DMS 273 (cell line): ENCODE data around the gene ZNF410.
A peak's percentile ranks its signal among the peaks of the same experiment; 100 is the strongest.
"Not testable (repeated sequence)": the region's sequence is repeated elsewhere in the genome, so short reads cannot be mapped to it uniquely, and the experiment has no call there.

Experiments
- DNase-seq: peaks from one replicate; lab custom pipeline; 2025; ENCODE audit not compliant: unreplicated experiment; lab: John Stamatoyannopoulos, UW

Gene ZNF410

GRCh38 chr14:73884438-73885190 lies 2.0 kb upstream of the ZNF410 start:
- DNase-seq = no peak

- no peak for DNase-seq
Observed at GRCh38 chr14:73887318-73887616, 608 bp downstream of the ZNF410 start.

DNA sequence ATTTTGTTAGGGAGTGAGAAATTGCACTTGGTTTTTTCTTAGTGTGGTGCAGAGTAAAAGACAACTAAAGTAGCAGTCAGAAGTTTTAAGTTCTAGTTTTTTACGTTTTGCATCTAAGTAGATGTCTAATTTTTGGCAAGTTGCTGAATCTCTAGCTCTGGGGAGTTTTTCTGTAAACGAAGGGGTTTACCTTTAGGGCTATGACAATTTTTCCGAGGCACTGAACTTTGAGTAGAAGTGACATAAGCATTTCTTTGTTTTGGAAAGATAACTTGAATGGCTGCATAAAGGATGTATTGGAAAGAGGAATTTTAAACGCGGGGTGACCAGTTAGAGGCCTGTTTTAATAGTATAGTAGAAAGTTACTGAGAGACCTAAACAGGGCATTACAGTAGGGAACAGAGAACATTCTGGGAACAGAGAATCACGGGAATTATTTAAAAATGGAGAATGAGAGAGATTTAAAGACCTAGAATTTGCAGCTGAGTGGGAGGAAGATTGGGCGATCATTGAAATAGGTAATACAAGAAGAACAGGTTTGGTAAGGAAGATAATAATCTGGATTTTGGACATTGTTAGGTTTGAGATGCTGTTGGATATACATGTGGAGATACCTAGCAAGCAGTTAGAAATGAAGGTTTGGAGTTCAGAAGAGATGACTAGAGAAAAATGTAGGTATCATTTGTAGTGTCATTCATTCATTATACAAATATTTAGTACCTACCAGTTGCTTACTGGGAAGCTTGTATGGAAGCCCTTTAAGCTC lies 1.2 kb downstream of the ZNF410 start:
- DNase-seq = peak; percentile 28

DNA sequence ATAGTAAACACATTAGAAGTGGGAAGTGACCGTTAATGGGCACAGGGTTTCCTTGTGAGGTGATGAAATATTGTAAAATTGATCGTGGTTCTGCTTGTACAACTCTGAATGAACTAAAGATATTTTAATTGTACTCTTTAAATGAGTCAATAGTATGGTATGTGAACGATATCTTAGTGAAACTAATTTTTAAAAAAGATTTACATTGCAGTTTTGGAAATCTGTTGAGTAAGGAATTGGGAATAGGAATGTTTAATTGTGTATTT lies 1.7 kb downstream of the ZNF410 start:
- no peak for DNase-seq

- no peak for DNase-seq
Observed at GRCh38 chr14:73888971-73889370, 2.3 kb downstream of the ZNF410 start.

GRCh38 chr14:73889376-73889775 lies 2.7 kb downstream of the ZNF410 start:
- no peak for DNase-seq

DNA sequence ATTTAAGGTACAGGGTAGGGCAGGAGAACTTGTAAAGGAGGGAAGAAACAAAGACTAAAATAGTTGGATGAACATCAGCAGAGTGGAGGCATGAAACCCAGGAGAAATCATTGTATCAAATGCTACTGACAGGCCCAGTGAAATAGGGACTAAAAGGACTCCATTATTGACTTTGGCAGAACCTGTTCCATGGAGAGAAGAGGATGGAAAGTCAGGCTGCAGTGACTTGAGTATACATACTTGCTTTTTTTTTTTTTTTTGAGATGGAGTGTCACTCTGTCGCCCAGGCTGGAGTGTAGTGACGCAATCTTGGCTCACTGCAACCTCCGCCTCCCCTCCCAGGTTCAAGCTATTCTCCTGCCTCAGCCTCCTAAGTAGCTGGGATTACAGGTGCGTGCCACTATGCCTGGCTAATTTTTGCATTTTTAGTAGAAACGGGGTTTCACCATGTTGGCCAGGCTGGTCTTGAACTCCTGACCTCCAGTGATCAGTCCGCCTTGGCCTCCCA lies 7.6 kb downstream of the ZNF410 start:
- not testable (repeated sequence) for DNase-seq

DNA sequence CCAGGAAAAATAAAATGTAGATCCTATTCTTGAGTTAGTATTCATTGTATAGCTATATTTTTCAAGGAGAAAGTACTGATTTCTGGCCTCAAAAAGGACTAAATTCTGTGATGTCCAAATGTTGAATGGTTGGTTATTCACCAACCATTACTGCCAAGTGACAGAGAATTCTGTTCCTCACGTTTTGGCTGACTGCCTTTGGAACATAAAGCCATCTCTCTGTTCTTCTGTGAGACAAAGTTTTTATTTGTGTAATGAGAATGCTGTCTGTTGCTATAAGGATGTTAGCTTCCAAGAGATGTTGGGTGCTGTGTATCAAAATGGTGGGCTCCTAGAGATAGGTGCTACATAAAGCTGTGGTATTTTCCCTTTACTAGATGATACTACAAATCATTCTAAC lies 9.3 kb downstream of the ZNF410 start:
- no peak for DNase-seq

DNA sequence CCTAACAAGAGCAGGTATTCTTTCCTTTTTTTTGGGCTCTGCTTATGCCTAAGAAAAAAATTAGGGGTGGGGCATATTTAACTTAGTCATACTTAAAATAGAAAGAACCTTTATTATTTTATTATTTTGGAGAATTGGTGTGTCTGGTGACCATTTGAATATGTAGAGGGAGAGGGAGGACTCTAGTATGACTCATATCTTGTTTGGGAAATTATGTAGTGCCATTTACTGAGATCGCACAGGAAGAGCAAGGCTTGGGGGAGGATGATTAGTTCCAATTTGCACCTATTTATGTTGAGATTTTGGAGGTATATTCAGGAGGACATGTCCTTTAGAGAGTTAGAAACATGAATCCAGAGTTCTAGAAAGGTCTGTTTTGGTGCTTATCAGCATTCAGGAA lies 9.9 kb downstream of the ZNF410 start:
- no peak for DNase-seq

GRCh38 chr14:73903028-73903427 lies 16.4 kb downstream of the ZNF410 start:
- no peak for DNase-seq

DNA sequence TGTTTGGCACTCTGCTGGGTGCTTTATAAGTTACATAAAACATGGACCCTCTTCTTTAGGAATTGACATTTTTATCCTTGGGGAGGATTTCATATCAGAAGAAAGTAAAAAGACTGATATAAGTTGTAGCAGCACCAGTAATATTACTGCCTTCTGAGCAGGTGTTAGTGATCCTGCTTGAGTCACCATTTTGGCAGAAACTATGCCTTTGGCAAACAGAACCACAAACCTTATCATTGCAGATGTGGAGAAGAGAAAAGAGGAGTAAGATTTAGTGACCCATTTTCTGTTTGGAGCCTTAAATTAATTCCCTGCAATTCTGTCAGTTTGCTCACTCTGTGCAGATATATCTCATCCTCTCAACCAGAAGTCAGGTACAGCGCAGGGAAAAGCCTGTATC lies 23.0 kb downstream of the ZNF410 start:
- DNase-seq = no peak

- DNase-seq = no peak
Observed at GRCh38 chr14:73913256-73913655, 26.6 kb downstream of the ZNF410 start.

DNA sequence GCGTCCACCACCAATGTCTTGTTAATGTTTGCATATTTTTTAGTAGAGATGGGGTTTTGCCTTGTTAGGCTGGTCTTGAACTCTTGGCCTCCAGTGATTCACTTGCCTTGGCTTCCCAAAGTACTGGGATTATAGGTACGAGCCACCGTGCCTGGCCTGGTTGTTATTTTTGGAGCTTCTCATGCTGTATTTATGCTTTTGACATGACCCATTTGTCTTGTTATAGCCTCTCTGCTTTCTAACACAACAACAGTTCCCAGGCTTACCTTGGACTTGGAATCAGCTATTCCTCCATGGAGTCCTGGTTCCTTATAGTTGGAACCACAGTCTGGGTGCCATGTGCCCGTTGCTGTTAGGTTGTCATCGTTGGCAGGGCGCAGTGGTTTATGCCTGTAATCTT lies 29.7 kb downstream of the ZNF410 start:
- no peak for DNase-seq

DNA sequence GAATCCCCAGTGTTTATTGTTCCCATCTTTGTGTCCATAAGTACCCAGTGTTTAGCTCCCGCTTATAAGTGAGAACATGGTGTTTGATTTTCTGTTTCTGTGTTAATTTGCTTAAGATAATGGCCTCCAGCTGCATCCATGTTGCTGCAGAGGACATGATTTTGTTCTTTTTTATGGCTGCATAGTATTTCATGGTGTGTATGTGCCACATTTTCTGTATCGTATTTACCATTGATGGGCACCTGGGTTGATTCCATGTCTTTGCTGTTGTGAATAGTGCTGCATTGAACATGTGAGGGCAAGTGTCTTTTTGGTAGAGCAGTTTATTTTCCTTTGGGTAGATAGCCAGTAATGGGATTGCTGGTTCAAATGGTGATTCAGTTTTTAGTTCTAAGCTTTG lies 32.8 kb downstream of the ZNF410 start:
- DNase-seq = not testable (repeated sequence)

GRCh38 chr14:73924337-73924736 lies 37.7 kb downstream of the ZNF410 start:
- no peak for DNase-seq

- DNase-seq = peak; percentile 44
Observed at GRCh38 chr14:73935666-73936065, 49.0 kb downstream of the ZNF410 start.

DNA sequence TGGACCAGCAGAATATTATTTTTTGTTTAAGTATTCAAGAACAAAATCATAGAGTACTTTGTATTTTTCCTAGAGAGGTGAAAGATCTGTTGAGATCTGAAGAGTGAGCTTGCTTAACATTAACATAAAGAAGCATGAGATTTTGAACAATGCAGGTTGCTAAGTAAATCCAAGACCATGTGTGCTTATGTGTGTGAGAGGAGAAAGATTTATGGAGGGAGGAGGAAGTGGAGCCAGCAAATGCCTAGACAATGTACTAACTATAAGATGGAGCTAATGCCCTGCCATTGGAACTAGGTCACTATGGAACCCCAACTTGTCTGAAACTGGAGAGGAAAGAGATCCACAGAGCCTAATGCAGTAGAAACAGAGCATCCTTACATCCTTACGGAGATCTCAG lies 49.9 kb downstream of the ZNF410 start:
- no peak for DNase-seq

DNA sequence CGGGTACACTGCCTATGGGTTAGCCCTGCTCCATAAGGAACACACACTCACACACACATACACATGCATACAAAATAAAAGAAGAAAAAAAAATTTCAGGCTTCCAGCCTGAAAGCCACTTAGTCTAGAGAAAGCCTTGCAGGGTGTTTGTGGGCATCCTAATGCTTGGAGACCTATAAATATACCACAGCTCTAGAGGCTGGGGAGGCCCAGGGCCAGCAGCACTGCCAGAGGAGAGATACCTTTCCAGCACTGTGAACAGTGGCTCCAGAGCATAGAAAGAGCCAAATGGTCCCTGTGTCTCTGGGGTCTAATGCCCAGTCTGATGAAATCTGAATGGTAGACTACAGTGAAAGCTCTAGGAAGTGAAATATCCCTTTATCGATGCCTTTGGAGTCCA lies 50.4 kb downstream of the ZNF410 start:
- no peak for DNase-seq

DNA sequence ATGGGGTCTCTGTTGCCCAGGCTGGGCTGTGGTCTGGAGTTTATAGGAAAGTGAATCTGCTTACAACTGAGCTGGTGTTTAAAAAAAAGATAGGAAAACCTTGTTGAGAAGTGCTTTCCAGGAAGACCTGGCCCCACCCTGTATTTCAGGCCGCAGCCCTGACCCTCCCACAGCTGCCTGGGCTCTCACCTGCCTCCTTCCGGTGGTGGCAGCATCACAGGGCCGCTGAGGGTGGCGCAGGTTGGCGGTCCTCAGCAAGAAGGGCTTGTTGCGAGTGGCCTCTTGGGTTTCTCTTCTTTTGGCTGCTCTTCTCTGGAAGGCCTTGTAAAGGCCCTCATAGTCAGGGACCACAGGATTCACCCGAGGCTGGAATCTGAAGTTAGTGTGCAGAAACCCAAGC lies 55.5 kb downstream of the ZNF410 start:
- DNase-seq = no peak

DNA sequence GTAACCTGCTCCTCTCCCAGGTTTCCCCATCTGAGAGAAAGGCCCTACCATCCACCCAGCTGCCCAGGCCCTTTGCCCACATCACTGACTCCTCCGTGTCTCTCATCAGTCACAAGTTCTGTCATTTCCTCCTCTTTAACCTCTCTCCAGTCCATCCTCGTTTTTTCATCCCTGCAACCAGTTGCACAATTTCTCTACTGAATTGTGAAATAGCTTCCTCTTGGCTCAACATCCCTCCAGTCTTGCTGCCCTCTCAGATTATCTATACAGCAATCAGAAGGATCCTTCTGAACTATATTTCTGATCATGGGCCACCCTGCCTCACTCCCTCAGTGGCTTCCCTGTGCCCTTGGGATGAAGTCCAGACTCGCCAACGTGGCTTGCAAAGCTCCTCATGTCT lies 56.4 kb downstream of the ZNF410 start:
- no peak for DNase-seq

GRCh38 chr14:73944432-73945158 lies 57.9 kb downstream of the ZNF410 start:
- DNase-seq = no peak

- no peak for DNase-seq
Observed at GRCh38 chr14:73945159-73945670, 58.6 kb downstream of the ZNF410 start.
